Left lung (tissue), 10 donors: ENCODE measurements around the gene ITIH4. TPM values are rescaled to one million over a fixed set of nuclear protein-coding genes. Genes with fewer than 3 reads are reported as not detected.

ENCODE experiments used
- ATAC-seq: fragments of 200-7000 bp; cut with Tn5 transposase; one replicate; pipeline ENCODE4 v1.9.1; 2020; ENCODE audit warnings: moderate library complexity
- DNase-seq, 4 donors: peaks; one replicate each; pipeline ENCODE4 v3.0.0-alpha.2; 2013 to 2020
- H3K27ac ChIP-seq, 2 donors: fragments of 200-600 bp; sonication (generic) in 1 of 2; one replicate each; pipeline versions ENCODE4 v1.5.0 to v1.8.0; 2020 to 2021
- H3K27me3 ChIP-seq, 2 donors: fragments of 200-600 bp; sonication (generic) in 1 of 2; one replicate each; pipeline versions ENCODE4 v1.5.0 to v1.8.0; 2020 to 2021
- H3K36me3 ChIP-seq, 2 donors: fragments of 200-600 bp; sonication (generic) in 1 of 2; one replicate each; pipeline versions ENCODE4 v1.5.0 to v1.8.0; 2020 to 2021
- H3K4me1 ChIP-seq, 2 donors: fragments of 200-600 bp; one replicate each; pipeline ENCODE4 v1.8.0; 2021
- H3K4me3 ChIP-seq, 2 donors: fragments of 200-600 bp; sonication (generic) in 1 of 2; one replicate each; pipeline versions ENCODE4 v1.5.0 to v1.8.0; 2020 to 2021; ENCODE audit warnings: mild to moderate bottlenecking in 1 of 2
- H3K9me3 ChIP-seq, 2 donors: fragments of 200-600 bp; sonication (generic) in 1 of 2; one replicate each; pipeline versions ENCODE4 v1.5.0 to v1.8.0; 2020 to 2021
- CTCF ChIP-seq, 2 donors: fragments of 200-600 bp; sonication (generic) in 1 of 2; IDR thresholded peaks; one replicate each; pipeline versions ENCODE4 v1.5.0 to v1.8.0; 2021; ENCODE audit warnings: antibody characterized with exemption in 2 of 2
- intact Hi-C, 2 donors: fragments of 100-400 bp; cut with DNase I; formaldehyde crosslinking; loops; one replicate each; pipeline versions ENCODE4 v1.11.2 to v1.14.2; 2022
- polyA plus RNA-seq, 6 donors: library from polyadenylated mRNA; unstranded; fragments of 120-200 nt; gene quantifications; one replicate each; pipeline ENCODE4 v1.2.1, GENCODE V29; 2013; ENCODE audit not compliant: insufficient read length in 6 of 6
- total RNA-seq, 2 donors: library from RNA; stranded (reverse); fragmentation: NEBNext Ultra II Directional; extraction: Animal tissue kit (Norgen Biotek cat#: 25700); gene quantifications; one replicate each; pipeline ENCODE4 v1.2.1, GENCODE V29; 2021
- donor health status: DM: no; HTN: yes; CAD: no.
- donor health status: DM: no; HTN: no; CAD: no.

Gene ITIH4
- total and polyA plus RNA-seq, 8 donors: 7.7 to 16.3 (median 9.8) TPM

GRCh38 chr3:52839892-52840545 is 9.5 kb upstream of the ITIH4 start:
- H3K4me1 ChIP-seq: peaks cover 4 to 25% of the 10 kb centered on the region in 2 donors
- ATAC-seq: no peak

GRCh38 chr3:52839268-52839575 is 8.8 kb upstream of the ITIH4 start:
- H3K36me3 ChIP-seq: peaks cover 0 to 74% of the 10 kb centered on the region in 2 donors
- H3K9me3 ChIP-seq: no peaks in the 10 kb centered on the region
- TF ChIP-seq CTCF (IDR thresholded peaks at IDR 0.05): no peak
- DNase-seq (peak in 1 of 4 donors; percentile 25), ATAC-seq (no peak)
- peaks cover 0 to 18% of the 10 kb centered on the region in 2 donors for H3K4me1 ChIP-seq
- intact Hi-C loops: no loop called here
- no peak overlapping the region for H3K4me3 ChIP-seq
- no peaks in the 10 kb centered on the region for H3K27me3 ChIP-seq
- no peak overlapping the region for H3K27ac ChIP-seq

More at GRCh38 chr3:52839892-52840545, 9.5 kb upstream of the ITIH4 start:
- H3K27me3 ChIP-seq: no peaks in the 10 kb centered on the region
- TF ChIP-seq CTCF (IDR thresholded peaks at IDR 0.05): no peak
- H3K27ac ChIP-seq: no peak overlapping the region
- H3K36me3 ChIP-seq: peaks cover 0 to 70% of the 10 kb centered on the region in 2 donors
- no peak overlapping the region for H3K4me3 ChIP-seq
- intact Hi-C loops: loop anchor here in 1 of 2 donors (10.0 kb wide), 1 partner anchor 235 kb away; no protein-coding TSS in a partner anchor
- H3K9me3 ChIP-seq: no peaks in the 10 kb centered on the region
- no peak for DNase-seq

GRCh38 chr3:52838561-52839267 is 8.2 kb upstream of the ITIH4 start:
- Histone ChIP-seq H3K27me3 (no peaks in the 10 kb centered on the region), H3K4me1 (peaks cover 0 to 12% of the 10 kb centered on the region in 2 donors), H3K4me3 (no peak overlapping the region), H3K27ac (no peak overlapping the region), H3K36me3 (peaks cover 0 to 76% of the 10 kb centered on the region in 2 donors), H3K9me3 (no peaks in the 10 kb centered on the region)
- no peak for TF ChIP-seq CTCF (IDR thresholded peaks at IDR 0.05)
- DNase-seq: no peak
- no peak for ATAC-seq
- intact Hi-C loops: no loop called here

DNA sequence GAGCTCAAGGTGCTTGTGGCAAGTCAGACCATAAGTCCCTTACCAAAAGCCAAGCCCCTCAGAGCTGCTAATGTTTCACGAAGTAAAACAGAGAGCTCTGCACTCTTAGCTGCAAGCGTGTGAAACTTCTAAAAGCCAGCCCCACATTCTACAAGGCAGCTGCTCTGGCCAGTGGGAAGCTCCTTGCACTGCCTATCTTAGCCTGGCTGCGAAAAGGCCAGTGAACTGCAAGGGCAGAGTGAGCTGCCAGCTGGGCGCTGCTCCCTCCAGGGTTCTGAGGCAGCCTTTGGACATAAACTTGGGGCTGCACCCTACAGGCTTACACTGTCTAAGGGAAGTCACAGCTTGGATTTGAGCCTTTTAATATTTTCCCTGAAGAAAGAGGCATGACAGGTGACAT is 6.5 kb upstream of the ITIH4 start:
- DNase-seq: peak in 1 of 4 donors; percentile 21
- H3K4me1 ChIP-seq: no peaks in the 10 kb centered on the region
- H3K9me3 ChIP-seq: no peaks in the 10 kb centered on the region
- H3K36me3 ChIP-seq: peaks cover 0 to 85% of the 10 kb centered on the region in 2 donors
- intact Hi-C loops: no loop called here
- no peak for TF ChIP-seq CTCF (IDR thresholded peaks at IDR 0.05)
- H3K27ac ChIP-seq: no peak overlapping the region
- no peak for ATAC-seq
- no peak overlapping the region for H3K4me3 ChIP-seq
- H3K27me3 ChIP-seq: no peaks in the 10 kb centered on the region

DNA sequence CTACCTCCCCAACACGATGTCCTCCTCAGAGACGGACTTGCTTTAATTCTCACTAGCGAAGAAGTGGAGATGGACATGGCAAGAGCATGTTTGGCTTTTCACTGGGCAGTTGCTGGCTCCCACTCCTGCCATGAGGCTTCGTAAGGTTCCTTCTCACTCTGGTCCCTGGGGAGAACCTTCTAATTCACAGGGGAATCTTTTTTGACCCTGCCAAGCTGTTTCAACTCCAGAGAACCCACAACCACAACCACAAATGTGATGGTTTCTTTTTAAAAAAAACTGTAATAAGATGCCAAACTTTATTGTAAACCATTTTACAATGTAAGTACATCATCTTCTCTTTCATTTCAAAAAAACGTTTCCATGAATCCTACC is 6.0 kb upstream of the ITIH4 start:
- no peak for DNase-seq
- ATAC-seq: no peak
- Histone ChIP-seq H3K9me3 (no peaks in the 10 kb centered on the region), H3K36me3 (peaks cover 0 to 80% of the 10 kb centered on the region in 2 donors), H3K4me1 (peaks cover 0 to 3% of the 10 kb centered on the region in 2 donors), H3K27me3 (no peaks in the 10 kb centered on the region), H3K4me3 (no peak overlapping the region), H3K27ac (no peak overlapping the region)
- intact Hi-C loops: no loop called here
- no peak for TF ChIP-seq CTCF (IDR thresholded peaks at IDR 0.05)
